SK-N-SH (cell line): ENCODE measurements around the gene CAPN7. TPM values are rescaled to one million over a fixed set of nuclear protein-coding genes. Genes with fewer than 3 reads are reported as not detected.

Experiments
- CTCF ChIA-PET: fragments of 300-600, 350-600 bp; formaldehyde crosslinking; extraction: SDS; loops from one replicate; lab custom pipeline; 2021; lab: Yijun Ruan, JAX
- POLR2A ChIA-PET: fragments of 350-600 bp; sonication (Branson Sonifier 250); formaldehyde crosslinking; extraction: SDS; loops from one replicate; lab custom pipeline; 2020; ENCODE audit warnings: antibody characterized with exemption, inconsistent platforms; lab: Yijun Ruan, JAX
- DNase-seq: peaks from one replicate; pipeline ENCODE4 v3.0.0; 2012
- H2AFZ ChIP-seq: fragments of 200-600 bp; sonication (generic); 2 replicates; pipeline ENCODE4 v1.8.1; 2016; ENCODE audit warnings: antibody characterized with exemption, mild to moderate bottlenecking, low read depth
- H3F3A ChIP-seq: fragments of 200-600 bp; sonication (generic); replicated peaks from 2 replicates; pipeline ENCODE3; 2016; ENCODE audit warnings: antibody characterized with exemption, mild to moderate bottlenecking; ENCODE audit not compliant: insufficient read depth
- H3K27ac ChIP-seq, 2 experiments: fragments of 200-500 bp in 1 of 2; fragments of 200-600 bp in 1 of 2; sonication (Bioruptor generic) in 1 of 2; sonication (generic), shearing (Covaris generic) in 1 of 2; 2 replicates each; pipeline versions ENCODE4 v1.5.1 to v1.6.1; 2014 to 2016; ENCODE audit warnings: low read depth in 2 of 2, inconsistent platforms in 1 of 2, low read length in 1 of 2, mild to moderate bottlenecking in 1 of 2, mixed read lengths in 1 of 2
- H3K27me3 ChIP-seq: fragments of 200-600 bp; sonication (generic), shearing (Covaris generic); 2 replicates; pipeline ENCODE4 v1.6.1; 2016; ENCODE audit warnings: mixed run types; ENCODE audit not compliant: insufficient read depth
- H3K36me3 ChIP-seq, 2 experiments: fragments of 200-500 bp in 1 of 2; fragments of 200-600 bp in 1 of 2; sonication (Bioruptor generic) in 1 of 2; sonication (generic) in 1 of 2; replicated peaks in 1 of 2; 2 replicates each; pipeline versions ENCODE3 to v1.5.1; 2014 to 2016; ENCODE audit warnings: low read length in 1 of 2, mild to moderate bottlenecking in 1 of 2; ENCODE audit not compliant: insufficient read depth in 2 of 2, control insufficient read depth in 1 of 2
- H3K4me1 ChIP-seq, 2 experiments: fragments of 200-500 bp in 1 of 2; fragments of 200-600 bp in 1 of 2; sonication (Bioruptor generic) in 1 of 2; sonication (generic), shearing (Covaris generic) in 1 of 2; 2 replicates each; pipeline versions ENCODE4 v1.5.1 to v1.6.1; 2014 to 2016; ENCODE audit warnings: low read depth in 1 of 2, low read length in 1 of 2, mixed run types in 1 of 2; ENCODE audit not compliant: insufficient read depth in 2 of 2, control insufficient read depth in 1 of 2
- H3K4me2 ChIP-seq: fragments of 200-600 bp; sonication (generic), shearing (Covaris generic); 2 replicates; pipeline ENCODE4 v1.6.1; 2017; ENCODE audit warnings: mixed run types
- H3K4me3 ChIP-seq, 2 experiments: fragments of 200-500 bp in 1 of 2; fragments of 200-600 bp in 1 of 2; sonication (Bioruptor generic) in 1 of 2; sonication (generic), shearing (Covaris generic) in 1 of 2; 2 replicates each; pipeline versions ENCODE4 v1.5.1 to v1.8.1; 2014 to 2016; ENCODE audit warnings: low read depth in 2 of 2, inconsistent platforms in 1 of 2, low read length in 1 of 2, mild to moderate bottlenecking in 1 of 2, mixed read lengths in 1 of 2, moderate library complexity in 1 of 2
- H3K79me2 ChIP-seq: fragments of 200-600 bp; sonication (generic); 2 replicates; pipeline ENCODE4 v1.8.1; 2017; ENCODE audit warnings: mild to moderate bottlenecking; ENCODE audit not compliant: insufficient read depth
- H3K9ac ChIP-seq: fragments of 200-600 bp; sonication (generic); 2 replicates; pipeline ENCODE4 v1.6.1; 2017; ENCODE audit warnings: mixed run types
- H3K9me2 ChIP-seq: fragments of 200-600 bp; sonication (generic); 2 replicates; pipeline ENCODE4 v1.6.1; 2017; ENCODE audit warnings: mixed run types
- H3K9me3 ChIP-seq: fragments of 200-600 bp; sonication (generic); 2 replicates; pipeline ENCODE4 v1.6.1; 2017; ENCODE audit warnings: mixed run types, mild to moderate bottlenecking, moderate library complexity
- H4K20me1 ChIP-seq: fragments of 200-600 bp; sonication (generic); 2 replicates; pipeline ENCODE4 v1.6.1; 2017; ENCODE audit warnings: mild to moderate bottlenecking, mixed run types; ENCODE audit not compliant: insufficient read depth
- ELF1 ChIP-seq: IDR thresholded peaks from 2 replicates; pipeline ENCODE4 v1.4.0; 2012
- EP300 ChIP-seq, 2 experiments: IDR thresholded peaks; 2 replicates each; pipeline versions ENCODE4 v1.4.0 to v1.6.1; 2012; ENCODE audit warnings: borderline replicate concordance in 1 of 2, low read depth in 1 of 2, low read length in 1 of 2
- EZH2phosphoT487 ChIP-seq: fragments of 200-600 bp; sonication (generic); IDR thresholded peaks from 2 replicates; pipeline ENCODE4 v1.6.1; 2017; ENCODE audit warnings: low read depth, mixed run types, mild to moderate bottlenecking, antibody characterized with exemption, moderate library complexity, borderline replicate concordance
- FOSL2 ChIP-seq: IDR thresholded peaks from 2 replicates; pipeline ENCODE4 v1.4.0; 2012; ENCODE audit warnings: low read depth, mild to moderate bottlenecking, moderate library complexity, borderline replicate concordance
- GATA2 ChIP-seq: sonication (generic); formaldehyde crosslinking; IDR thresholded peaks from 2 replicates; pipeline ENCODE4 v1.5.0; 2020; ENCODE audit warnings: mild to moderate bottlenecking, missing genetic modification reagents
- IRF3 ChIP-seq: fragments of 150-350 bp; IDR thresholded peaks from 2 replicates; pipeline ENCODE4 v1.6.1; 2016; ENCODE audit warnings: mild to moderate bottlenecking, low read depth, low read length
- NFIC ChIP-seq: IDR thresholded peaks from 2 replicates; pipeline ENCODE4 v1.4.0; 2012; ENCODE audit warnings: borderline replicate concordance
- NRF1 ChIP-seq: IDR thresholded peaks from 2 replicates; pipeline ENCODE4 v1.6.1; 2012; ENCODE audit warnings: low read depth, mild to moderate bottlenecking, low read length
- RAD21 ChIP-seq: IDR thresholded peaks from 2 replicates; pipeline ENCODE4 v1.6.1; 2012; ENCODE audit warnings: mild to moderate bottlenecking, low read length
- RFX5 ChIP-seq: IDR thresholded peaks from 2 replicates; pipeline ENCODE4 v1.6.1; 2012; ENCODE audit warnings: mild to moderate bottlenecking, improper control_type of control experiment, low read length
- SIN3A ChIP-seq: IDR thresholded peaks from 2 replicates; pipeline ENCODE4 v1.6.1; 2012; ENCODE audit warnings: low read depth, mild to moderate bottlenecking, low read length, moderate library complexity, borderline replicate concordance
- TCF12 ChIP-seq: IDR thresholded peaks from 2 replicates; pipeline ENCODE4 v1.4.0; 2012
- TEAD4 ChIP-seq: IDR thresholded peaks from 2 replicates; pipeline ENCODE4 v1.4.0; 2012; ENCODE audit warnings: mild to moderate bottlenecking, borderline replicate concordance; ENCODE audit not compliant: insufficient read depth
- USF1 ChIP-seq: IDR thresholded peaks from 2 replicates; pipeline ENCODE4 v1.4.0; 2012; ENCODE audit warnings: low read depth, borderline replicate concordance
- ZBTB33 ChIP-seq: IDR thresholded peaks from 2 replicates; pipeline ENCODE4 v1.4.0; 2012; ENCODE audit warnings: low read depth, borderline replicate concordance
- WGBS: methylation state at CpG from one replicate; pipeline ENCODE4 v1.1.6; 2017; ENCODE audit warnings: low lambda C conversion rate; 5-methylcytosine and 5-hydroxymethylcytosine counted together
- polyA plus RNA-seq, 3 experiments: library from polyadenylated mRNA; depleted of rRNA; stranded (reverse); fragments of >200 nt; gene quantifications; 2 replicates each; pipeline ENCODE4 v1.2.3, GENCODE V29; 2012

CAPN7 gene
- polyA plus RNA-seq, 1 of the 3 experiments (the other 2 are of a cell fraction) = 7.3 TPM

DNA sequence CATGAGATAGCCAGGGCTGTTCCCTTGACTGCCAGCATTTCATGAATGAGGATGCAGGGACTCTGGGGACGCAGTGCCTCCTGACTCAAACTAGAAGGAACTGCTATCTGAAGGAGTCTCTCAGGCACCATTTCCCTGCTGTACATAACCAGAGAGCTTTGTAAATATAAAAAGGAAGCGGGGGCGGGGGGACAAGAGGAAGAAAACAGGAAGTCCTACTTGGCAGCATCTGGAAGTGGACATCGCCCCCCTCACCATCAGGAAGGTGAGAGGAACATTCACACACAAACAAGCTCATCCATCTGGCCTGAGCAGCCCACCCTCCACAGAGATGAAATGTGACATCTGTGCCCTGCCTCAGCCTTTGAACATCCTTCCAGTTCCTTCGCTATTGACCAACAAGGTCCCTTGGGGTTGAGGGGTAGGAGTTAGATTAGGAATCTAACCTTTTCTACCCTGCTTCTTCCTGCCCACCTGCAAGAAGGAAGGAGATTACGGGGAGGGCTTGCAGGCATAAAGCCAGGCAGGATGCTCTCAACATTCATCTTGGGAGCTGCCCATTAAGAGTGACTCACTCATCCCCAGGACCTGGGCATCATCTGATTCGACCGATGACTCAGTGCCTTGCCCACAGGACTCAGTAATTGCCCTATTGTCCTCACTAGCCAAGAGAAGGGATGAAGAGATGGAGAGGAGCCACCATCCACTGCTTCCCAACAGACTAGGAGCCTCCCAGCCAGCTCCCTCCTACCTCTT lies 94.5 kb downstream of the CAPN7 start (continued):
- TF ChIP-seq NRF1 (no peak), SIN3A (no peak), TCF12 (peak; percentile 86), EZH2phosphoT487 (no peak), ELF1 (no peak), EP300 (IDR thresholded peaks at IDR 0.05; ENCODE audit: borderline replicate concordance in 1 of 2, low read depth in 1 of 2, low read length in 1 of 2) (peak in 1 of 2 experiments; percentile 77; a peak in 1 of 4 replicates), NFIC (peak; percentile 86), USF1 (no peak), ZBTB33 (no peak), FOSL2 (peak; percentile 98), GATA2 (CRISPR knock-in tag) (no peak), RAD21 (no peak), TEAD4 (no peak), IRF3 (no peak), RFX5 (no peak)
- TF ChIP-seq, all 33 proteins: peak for 8

- TF ChIP-seq EZH2phosphoT487 = no peak
- TF ChIP-seq, all 33 proteins: peak for 0
- Histone ChIP-seq H2AFZ (no peak overlapping the region), H3K79me2 (no peaks in the 10 kb centered on the region), H3K4me3 (no peak overlapping the region), H3F3A (no peaks in the 10 kb centered on the region), H3K27me3 (no peaks in the 10 kb centered on the region), H3K9me2 (no peaks in the 10 kb centered on the region), H3K9me3 (no peaks in the 10 kb centered on the region), H3K36me3 (peaks cover 5 to 14% of the 10 kb centered on the region in 2 experiments), H3K27ac (no peak overlapping the region), H3K9ac (no peak overlapping the region), H3K4me1 (peaks cover 2 to 6% of the 10 kb centered on the region in 2 experiments; a peak in 2 of 4 replicates), H3K4me2 (no peak overlapping the region), H4K20me1 (no peaks in the 10 kb centered on the region)
- POLR2A ChIA-PET = no interaction called here
- no peak for DNase-seq
- CTCF ChIA-PET = interaction anchor here (0.6 kb wide), 1 partner anchor 95 kb away, joined by 3 read pairs; no protein-coding TSS in a partner anchor
- WGBS = 95% methylated on average over 5 of the region's 7 CpGs
Measured at GRCh38 chr3:15301761-15302160, 95.7 kb downstream of the CAPN7 start.

Other genes starting within 250 kb of the CAPN7 start
- 41.5 and 46.4 TPM in 2 replicates for gene MRPS25, start 140.9 kb upstream of the CAPN7 start, polyA plus RNA-seq (2012; rRNA removed)
- gene RBSN, start 107.1 kb upstream of the CAPN7 start, polyA plus RNA-seq (2012; rRNA removed) = 4.7 and 6.2 TPM in 2 replicates
- gene SH3BP5, start 126.3 kb downstream of the CAPN7 start, polyA plus RNA-seq (2012; rRNA removed) = 29.5 and 32.3 TPM in 2 replicates
- gene METTL6, start 221.3 kb downstream of the CAPN7 start, polyA plus RNA-seq (2012; rRNA removed) = 22.7 and 23.7 TPM in 2 replicates
- gene EAF1, start 221.4 kb downstream of the CAPN7 start, polyA plus RNA-seq (2012; rRNA removed) = 10.0 and 11.1 TPM in 2 replicates